PC-3 (cell line): ENCODE measurements around the gene FKTN.

Experiments used
- EZH2 ChIP-seq: fragments of 300-600 bp; sonication (generic); IDR thresholded peaks from one replicate; pipeline ENCODE4 v1.6.1; 2017; ENCODE audit warnings: antibody characterized with exemption, mild to moderate bottlenecking, low read length; ENCODE audit not compliant: unreplicated experiment
- EZH2phosphoT487 ChIP-seq: fragments of 300-600 bp; sonication (generic); IDR thresholded peaks from 2 replicates; pipeline ENCODE4 v1.6.1; 2018; ENCODE audit warnings: mild to moderate bottlenecking, antibody characterized with exemption, low read length, borderline replicate concordance
- TF ChIP-seq, protein P1 (sequence below): fragments of 300-600 bp; sonication (generic); conservative IDR thresholded peaks from 2 replicates; pipeline ENCODE4 v1.5.1; 2017; ENCODE audit warnings: antibody characterized with exemption, low read depth, mild to moderate bottlenecking, low read length

DNA sequence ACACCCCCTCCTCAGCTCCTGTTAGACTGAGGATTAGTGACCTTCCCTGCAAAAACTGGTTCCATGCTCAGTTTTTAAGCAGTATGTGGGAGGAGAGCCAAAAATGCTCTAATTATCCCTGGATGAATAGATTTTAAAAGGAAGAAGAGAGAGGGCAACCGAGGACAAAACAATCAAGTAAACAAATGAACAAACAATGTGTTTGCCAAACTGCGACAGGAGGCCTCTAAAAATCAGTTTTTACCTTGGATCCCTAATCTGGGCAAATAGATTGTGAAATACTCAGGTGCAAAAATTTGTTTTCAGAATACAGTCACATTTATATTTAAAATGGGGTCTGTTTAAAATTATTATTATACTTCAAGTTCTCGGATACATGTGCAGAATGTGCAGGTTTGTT lies 112.8 kb downstream of the FKTN start:
- TF ChIP-seq, protein P1, sequence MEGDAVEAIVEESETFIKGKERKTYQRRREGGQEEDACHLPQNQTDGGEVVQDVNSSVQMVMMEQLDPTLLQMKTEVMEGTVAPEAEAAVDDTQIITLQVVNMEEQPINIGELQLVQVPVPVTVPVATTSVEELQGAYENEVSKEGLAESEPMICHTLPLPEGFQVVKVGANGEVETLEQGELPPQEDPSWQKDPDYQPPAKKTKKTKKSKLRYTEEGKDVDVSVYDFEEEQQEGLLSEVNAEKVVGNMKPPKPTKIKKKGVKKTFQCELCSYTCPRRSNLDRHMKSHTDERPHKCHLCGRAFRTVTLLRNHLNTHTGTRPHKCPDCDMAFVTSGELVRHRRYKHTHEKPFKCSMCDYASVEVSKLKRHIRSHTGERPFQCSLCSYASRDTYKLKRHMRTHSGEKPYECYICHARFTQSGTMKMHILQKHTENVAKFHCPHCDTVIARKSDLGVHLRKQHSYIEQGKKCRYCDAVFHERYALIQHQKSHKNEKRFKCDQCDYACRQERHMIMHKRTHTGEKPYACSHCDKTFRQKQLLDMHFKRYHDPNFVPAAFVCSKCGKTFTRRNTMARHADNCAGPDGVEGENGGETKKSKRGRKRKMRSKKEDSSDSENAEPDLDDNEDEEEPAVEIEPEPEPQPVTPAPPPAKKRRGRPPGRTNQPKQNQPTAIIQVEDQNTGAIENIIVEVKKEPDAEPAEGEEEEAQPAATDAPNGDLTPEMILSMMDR, result no peak
- no peak for TF ChIP-seq EZH2
- TF ChIP-seq EZH2phosphoT487, result no peak
